ENCODE results near the gene GRK5.

GRCh38 chr10:119360181-119360921 lies 153.0 kb downstream of the GRK5 start:
- no peak for TF ChIP-seq CTCF (conservative IDR thresholded peaks at IDR 0.05; ENCODE audit: low read depth, low read length)
- TF ChIP-seq EZH2 (IDR thresholded peaks at IDR 0.05; ENCODE audit: borderline replicate concordance, low read depth, low read length, poor library complexity, severe bottlenecking), result no peak
